Chondrocyte (in vitro differentiated cells): ENCODE measurements around the gene INTS15. TPM values are rescaled to one million over a fixed set of nuclear protein-coding genes. Genes with fewer than 3 reads are reported as not detected.

Experiments
- DNase-seq: peaks from one replicate; pipeline ENCODE4 v3.0.0; 2021; ENCODE audit warnings: mixed read lengths, low spot score
- H3K27ac Mint-ChIP-seq: one replicate; pipeline ENCODE4 v1.8.0; 2021; ENCODE audit warnings: mild to moderate bottlenecking, moderate library complexity, mixed read lengths; ENCODE audit not compliant: unreplicated experiment
- H3K27me3 Mint-ChIP-seq: 2 replicates; pipeline ENCODE4 v1.8.0; 2021; ENCODE audit warnings: low read depth, mixed read lengths
- H3K36me3 Mint-ChIP-seq: 2 replicates; pipeline ENCODE4 v1.8.0; 2021; ENCODE audit warnings: low read depth, mixed read lengths
- H3K4me1 Mint-ChIP-seq: 2 replicates; pipeline ENCODE4 v1.8.0; 2021; ENCODE audit warnings: low read depth, mild to moderate bottlenecking, mixed read lengths
- H3K4me3 Mint-ChIP-seq: one replicate; pipeline ENCODE4 v1.8.0; 2021; ENCODE audit warnings: mild to moderate bottlenecking, moderate library complexity, mixed read lengths; ENCODE audit not compliant: unreplicated experiment
- H3K9me3 Mint-ChIP-seq: 2 replicates; pipeline ENCODE4 v1.8.0; 2021; ENCODE audit warnings: low read depth, mixed read lengths
- CTCF ChIP-seq: fragments of 200-600 bp; sonication (generic); IDR thresholded peaks from 2 replicates; pipeline ENCODE4 v1.5.0; 2021; ENCODE audit warnings: antibody characterized with exemption, mild to moderate bottlenecking, moderate library complexity
- total RNA-seq: library from RNA; stranded (reverse); gene quantifications from 3 replicates; pipeline ENCODE4 v1.2.1, GENCODE V29; 2021

INTS15 gene
- total RNA-seq, 1 donor from 2014 or later: 30.0 TPM

- Mint-ChIP-seq H3K27me3 (no peaks in the 10 kb centered on the region), H3K27ac (no peak overlapping the region), H3K9me3 (no peaks in the 10 kb centered on the region), H3K36me3 (peaks cover 14% of the 10 kb centered on the region), H3K4me3 (no peak overlapping the region), H3K4me1 (no peaks in the 10 kb centered on the region)
- TF ChIP-seq CTCF: no peak
- DNase-seq: peak; percentile 75
Observed at GRCh38 chr7:6650086-6650485, 60.3 kb downstream of the INTS15 start.

- DNase-seq: peak; percentile 72
- Mint-ChIP-seq H3K36me3 (peaks cover 18% of the 10 kb centered on the region), H3K4me1 (no peaks in the 10 kb centered on the region), H3K27ac (no peak overlapping the region), H3K4me3 (no peak overlapping the region), H3K27me3 (no peaks in the 10 kb centered on the region), H3K9me3 (no peaks in the 10 kb centered on the region)
- TF ChIP-seq CTCF: no peak
Observed at GRCh38 chr7:6650521-6651011, 60.7 kb downstream of the INTS15 start.

DNA sequence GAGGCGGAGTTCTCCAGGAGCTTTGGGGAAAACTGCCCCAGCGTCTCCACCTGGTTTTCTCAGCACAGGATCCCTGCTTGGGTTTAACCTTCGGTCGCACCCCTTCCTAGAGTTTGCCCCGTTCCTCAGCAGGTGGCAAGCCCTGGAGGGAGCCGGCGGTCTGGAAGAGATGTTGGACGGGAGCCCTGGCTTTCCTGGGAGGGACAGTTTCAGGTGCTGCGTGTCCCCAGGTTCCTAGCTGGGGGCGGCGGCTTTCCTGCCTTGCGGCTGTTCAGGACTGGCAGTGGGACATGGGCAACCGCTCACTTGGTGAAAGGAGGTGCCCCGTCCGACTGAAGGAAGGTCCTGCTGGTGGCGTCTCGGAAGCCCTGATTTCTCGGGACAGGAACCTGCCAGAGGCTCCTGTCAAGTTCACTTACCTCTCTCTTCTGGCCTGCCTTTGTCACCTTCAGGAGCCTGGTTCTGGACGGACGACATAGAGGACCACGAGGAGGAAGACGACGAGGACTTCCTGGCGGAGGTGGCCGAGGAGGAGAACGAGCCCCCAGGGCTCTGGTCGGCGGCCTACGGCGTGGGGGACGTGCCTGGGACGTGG lies 62.1 kb downstream of the INTS15 start:
- no peak for TF ChIP-seq CTCF
- Mint-ChIP-seq H3K4me1 (no peaks in the 10 kb centered on the region), H3K9me3 (no peaks in the 10 kb centered on the region), H3K27me3 (no peaks in the 10 kb centered on the region), H3K27ac (no peak overlapping the region), H3K36me3 (peaks cover 18% of the 10 kb centered on the region), H3K4me3 (no peak overlapping the region)
- peak; percentile 84 for DNase-seq

DNA sequence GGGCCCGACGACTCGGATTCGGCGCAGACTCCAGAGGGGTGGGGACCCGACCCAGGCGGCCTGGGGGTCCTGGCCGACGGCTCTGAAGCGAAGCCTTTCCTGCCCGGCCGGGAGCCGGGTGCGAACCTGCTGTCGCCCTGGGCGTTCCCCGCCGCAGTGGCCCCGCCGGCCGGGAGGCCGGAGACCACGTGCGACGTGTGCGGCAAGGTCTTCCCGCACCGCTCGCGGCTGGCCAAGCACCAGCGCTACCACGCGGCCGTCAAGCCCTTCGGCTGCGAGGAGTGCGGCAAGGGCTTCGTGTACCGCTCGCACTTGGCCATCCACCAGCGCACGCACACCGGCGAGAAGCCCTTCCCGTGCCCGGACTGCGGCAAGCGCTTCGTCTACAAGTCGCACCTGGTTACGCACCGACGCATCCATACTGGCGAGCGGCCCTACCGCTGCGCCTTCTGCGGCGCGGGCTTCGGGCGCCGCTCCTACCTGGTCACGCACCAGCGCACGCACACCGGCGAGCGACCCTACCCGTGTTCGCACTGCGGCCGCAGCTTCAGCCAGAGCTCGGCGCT lies 62.7 kb downstream of the INTS15 start:
- H3K4me3 Mint-ChIP-seq: no peak overlapping the region
- H3K27ac Mint-ChIP-seq: no peak overlapping the region
- DNase-seq: peak; percentile 83
- H3K27me3 Mint-ChIP-seq: no peaks in the 10 kb centered on the region
- no peaks in the 10 kb centered on the region for H3K4me1 Mint-ChIP-seq
- no peak for TF ChIP-seq CTCF
- peaks cover 18% of the 10 kb centered on the region for H3K36me3 Mint-ChIP-seq
- H3K9me3 Mint-ChIP-seq: no peaks in the 10 kb centered on the region

DNA sequence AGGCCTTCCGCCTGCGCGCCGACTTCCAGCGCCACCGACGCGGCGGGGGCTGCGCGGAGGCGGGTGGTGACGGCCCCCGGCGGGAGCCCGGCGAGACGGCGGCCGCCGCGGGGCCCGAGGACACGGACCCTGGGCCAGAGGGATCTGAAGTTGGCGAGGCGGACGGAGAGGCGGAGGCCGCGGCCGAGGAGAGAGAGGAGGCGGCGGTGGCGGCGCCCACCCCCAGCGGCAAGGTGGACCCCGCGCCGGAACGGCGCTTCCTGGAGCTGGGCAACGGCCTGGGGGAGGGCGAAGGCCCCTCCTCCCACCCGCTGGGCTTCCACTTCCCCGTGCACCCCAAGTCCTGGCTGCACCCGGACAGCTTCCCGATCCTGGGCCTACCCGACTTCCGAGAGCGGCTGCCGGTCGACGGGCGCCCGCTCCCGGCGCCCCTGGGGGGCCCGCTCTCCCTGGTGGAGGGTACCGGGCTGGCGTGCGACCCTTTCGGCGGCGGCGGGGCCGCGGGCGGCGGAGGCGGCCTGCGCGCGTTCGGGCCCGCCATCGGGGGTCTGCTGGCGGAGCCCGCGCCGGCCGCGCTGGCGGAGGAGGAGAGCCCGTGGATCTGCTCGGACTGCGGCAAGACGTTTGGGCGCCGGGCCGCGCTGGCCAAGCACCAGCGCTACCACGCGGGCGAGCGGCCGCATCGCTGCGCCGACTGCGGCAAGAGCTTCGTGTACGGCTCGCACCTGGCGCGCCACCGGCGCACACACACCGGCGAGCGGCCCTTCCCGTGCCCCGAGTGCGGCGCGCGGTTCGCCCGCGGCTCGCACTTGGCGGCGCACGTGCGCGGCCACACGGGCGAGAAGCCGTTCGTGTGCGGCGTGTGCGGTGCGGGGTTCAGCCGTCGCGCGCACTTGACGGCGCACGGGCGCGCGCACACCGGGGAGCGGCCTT lies 63.5 kb downstream of the INTS15 start:
- no peak for TF ChIP-seq CTCF
- Mint-ChIP-seq H3K4me1 (no peaks in the 10 kb centered on the region), H3K27me3 (no peaks in the 10 kb centered on the region), H3K27ac (no peak overlapping the region), H3K36me3 (peaks cover 18% of the 10 kb centered on the region), H3K9me3 (no peaks in the 10 kb centered on the region), H3K4me3 (no peak overlapping the region)
- DNase-seq: peak; percentile 73
